NCI-H2107 treated with DMSO at 0.1 percent for 48 hours (cell line): Measurements from ENCODE around the gene GBP3.
"Not testable (repeated sequence)": the region's sequence is repeated elsewhere in the genome, so short reads cannot be mapped to it uniquely, and the experiment has no call there.

ENCODE experiments used
- DNase-seq: peaks from one replicate; lab custom pipeline; 2025; ENCODE audit not compliant: unreplicated experiment; lab: John Stamatoyannopoulos, UW

GBP3 gene, protein sequence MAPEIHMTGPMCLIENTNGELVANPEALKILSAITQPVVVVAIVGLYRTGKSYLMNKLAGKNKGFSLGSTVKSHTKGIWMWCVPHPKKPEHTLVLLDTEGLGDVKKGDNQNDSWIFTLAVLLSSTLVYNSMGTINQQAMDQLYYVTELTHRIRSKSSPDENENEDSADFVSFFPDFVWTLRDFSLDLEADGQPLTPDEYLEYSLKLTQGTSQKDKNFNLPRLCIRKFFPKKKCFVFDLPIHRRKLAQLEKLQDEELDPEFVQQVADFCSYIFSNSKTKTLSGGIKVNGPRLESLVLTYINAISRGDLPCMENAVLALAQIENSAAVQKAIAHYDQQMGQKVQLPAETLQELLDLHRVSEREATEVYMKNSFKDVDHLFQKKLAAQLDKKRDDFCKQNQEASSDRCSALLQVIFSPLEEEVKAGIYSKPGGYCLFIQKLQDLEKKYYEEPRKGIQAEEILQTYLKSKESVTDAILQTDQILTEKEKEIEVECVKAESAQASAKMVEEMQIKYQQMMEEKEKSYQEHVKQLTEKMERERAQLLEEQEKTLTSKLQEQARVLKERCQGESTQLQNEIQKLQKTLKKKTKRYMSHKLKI

GRCh38 chr1:89022167-89022959, at the start of gene GBP3:
Gene GBP3, minus strand, starts transcription at chr1:89022866. Its CDS starts 2,145 bp downstream, at chr1:89020721.
- peak; percentile 77 for DNase-seq

- no peak for DNase-seq
Measured at GRCh38 chr1:89070509-89070908, 47.8 kb upstream of the GBP3 start.

GRCh38 chr1:89069951-89070350, 47.3 kb upstream of the GBP3 start:
- DNase-seq: no peak

GRCh38 chr1:89068291-89068690, 45.6 kb upstream of the GBP3 start:
- no peak for DNase-seq

DNA sequence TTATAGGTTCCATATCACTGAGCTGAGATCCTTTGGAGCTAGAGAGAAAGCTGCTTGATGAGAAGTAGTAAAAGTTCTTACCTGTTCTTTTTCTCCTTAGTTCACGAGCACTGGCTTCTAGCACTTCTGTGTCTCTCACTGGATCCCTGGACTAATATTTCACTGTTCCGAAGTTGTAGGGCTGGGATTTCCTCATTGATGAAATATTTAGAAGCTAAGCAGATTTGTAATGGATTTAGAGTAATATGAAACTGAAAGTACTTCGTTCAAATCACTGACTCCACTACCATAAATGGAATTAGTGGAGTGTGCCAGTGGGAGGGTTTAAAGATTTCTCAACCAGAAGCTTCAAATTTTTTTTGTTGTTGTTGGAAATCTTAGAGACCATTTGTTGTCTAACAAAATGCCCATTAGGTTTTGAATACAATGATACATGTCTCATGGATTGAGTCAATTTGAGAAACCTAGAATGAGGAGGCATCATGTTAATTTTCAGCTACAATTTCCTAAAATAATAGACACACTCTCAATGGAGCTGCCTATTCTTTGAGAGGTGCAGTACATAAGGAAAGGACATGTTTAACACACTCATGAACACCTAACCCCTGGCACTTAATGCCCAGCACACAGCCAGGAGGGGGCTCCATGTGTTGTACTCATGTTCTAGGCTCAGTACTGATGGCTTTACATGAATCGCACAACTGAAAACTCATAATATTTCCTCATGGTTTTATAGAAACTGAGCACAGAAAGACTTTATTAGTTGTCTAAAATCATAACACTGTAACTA, 42.6 kb upstream of the GBP3 start, which contains the start of gene GBP1:
GBP1 (minus strand) TSS at position 130 of the 790 bp plus-strand sequence. CDS start 1,974 bp downstream, outside the sequence.
- DNase-seq: no peak

DNA sequence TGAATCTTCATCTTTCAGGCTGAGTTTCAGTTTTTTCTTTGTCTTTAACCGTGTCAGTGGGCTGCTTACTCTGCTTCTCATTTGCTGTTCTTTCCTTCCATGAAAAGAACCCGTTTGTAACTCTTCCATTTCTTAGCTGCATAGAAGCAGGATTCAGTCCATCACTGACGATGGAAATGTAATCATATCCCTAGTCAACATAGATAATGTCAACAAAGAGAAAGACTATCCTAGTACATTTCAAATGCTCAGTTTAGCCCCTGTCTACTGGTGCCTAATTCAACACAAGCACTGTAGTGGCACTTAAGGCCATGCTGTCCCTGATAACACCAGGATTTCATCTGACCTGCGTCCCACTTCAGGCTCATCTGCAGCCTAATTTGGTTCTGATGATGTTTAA, 42.0 kb upstream of the GBP3 start:
- DNase-seq: peak; percentile 35

DNA sequence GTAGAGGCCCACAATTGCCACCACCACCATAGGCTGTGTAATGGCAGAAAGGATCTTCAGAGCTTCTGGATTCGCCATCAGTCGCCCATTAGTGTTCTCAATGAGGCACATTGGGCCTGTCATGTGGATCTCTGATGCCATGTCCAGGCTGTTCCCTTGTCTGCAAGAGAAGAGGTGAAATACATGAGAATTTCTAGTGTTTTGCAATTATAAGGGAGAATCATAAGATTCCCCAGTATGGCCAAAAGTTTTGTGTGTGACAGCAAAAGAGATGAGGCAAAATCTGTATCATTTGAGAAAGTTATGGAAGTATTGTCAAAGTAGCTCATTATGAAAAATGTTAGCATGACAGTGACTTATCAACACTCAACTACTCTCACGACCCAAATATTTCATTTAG, 40.4 kb upstream of the GBP3 start:
- DNase-seq: no peak

GRCh38 chr1:89060091-89060490, 37.4 kb upstream of the GBP3 start:
- DNase-seq: no peak

GRCh38 chr1:89051955-89052312, 29.3 kb upstream of the GBP3 start:
- no peak for DNase-seq

DNA sequence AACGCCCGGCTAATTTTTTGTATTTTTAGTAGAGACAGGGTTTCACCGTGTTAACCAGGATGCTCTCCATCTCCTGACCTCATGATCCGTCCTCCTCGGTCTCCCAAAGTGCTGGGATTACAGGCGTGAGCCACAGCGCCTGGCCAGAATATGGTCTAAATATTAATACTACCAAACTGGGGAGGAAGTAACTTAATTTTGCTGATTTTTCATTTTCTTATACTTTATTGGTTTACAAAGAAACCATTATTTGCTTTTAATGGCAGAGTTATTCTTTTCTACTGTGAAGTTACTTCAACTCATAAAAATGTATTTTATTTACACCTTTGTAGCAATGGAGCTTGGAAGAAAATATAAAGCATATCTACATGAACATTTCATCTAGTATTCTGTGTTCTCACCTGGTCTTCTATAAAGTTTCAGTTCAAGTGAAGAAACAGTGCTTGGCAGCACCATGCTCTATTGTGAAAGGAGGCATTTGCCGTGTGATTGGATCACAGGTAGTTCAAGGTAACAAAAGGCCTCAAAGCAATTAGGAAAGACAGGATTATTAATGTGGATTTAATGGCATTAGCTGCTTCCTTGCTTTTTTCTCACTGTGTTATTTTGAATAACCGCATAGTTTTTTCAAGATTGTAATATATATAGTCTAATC, 28.8 kb upstream of the GBP3 start:
- DNase-seq: no peak

- no peak for DNase-seq
Measured at GRCh38 chr1:89050649-89051033, 28.0 kb upstream of the GBP3 start.

GRCh38 chr1:89049901-89050648, 27.4 kb upstream of the GBP3 start:
- DNase-seq: not testable (repeated sequence)

- DNase-seq: not testable (repeated sequence)
Measured at GRCh38 chr1:89049187-89049586, 26.5 kb upstream of the GBP3 start.

GRCh38 chr1:89047734-89048133, 25.1 kb upstream of the GBP3 start:
- DNase-seq: no peak

GRCh38 chr1:89046318-89047183, 23.9 kb upstream of the GBP3 start:
- DNase-seq: not testable (repeated sequence)

GRCh38 chr1:89044970-89045721, 22.5 kb upstream of the GBP3 start:
- no peak for DNase-seq

GRCh38 chr1:89043940-89044339, 21.3 kb upstream of the GBP3 start:
- DNase-seq: no peak

DNA sequence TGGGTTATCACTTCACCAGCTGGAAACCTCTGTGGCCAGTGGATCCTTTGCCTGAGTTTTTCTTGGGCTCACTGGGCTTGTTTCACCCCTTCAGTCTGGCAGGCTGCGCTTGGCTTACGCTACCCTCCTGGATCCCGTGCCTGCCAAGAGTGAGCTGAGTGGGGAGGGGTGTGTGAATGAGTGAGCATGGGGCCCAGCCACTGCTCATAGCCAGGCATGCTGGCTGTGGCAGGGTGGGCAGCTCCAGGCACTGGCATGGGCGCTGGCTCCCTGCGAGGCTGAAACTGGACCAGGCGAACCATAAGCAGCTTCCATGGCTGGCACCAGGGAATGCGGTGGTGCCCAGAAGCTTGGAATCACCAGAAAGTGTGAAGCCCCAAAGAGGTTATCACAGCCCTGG, 19.8 kb upstream of the GBP3 start:
- DNase-seq: no peak
